CD4-positive, alpha-beta T cell treated with Interleukin-6 at 100 ng/mL for 8 hours (primary cell): Measurements from ENCODE around the gene C11orf16.
"Not testable (repeated sequence)": the region's sequence is repeated elsewhere in the genome, so short reads cannot be mapped to it uniquely, and the experiment has no call there.

ENCODE experiments used
- DNase-seq: peaks from one replicate; pipeline ENCODE4 v3.0.0-alpha.2; 2020; ENCODE audit warnings: mixed read lengths, low spot score

Gene C11orf16, protein sequence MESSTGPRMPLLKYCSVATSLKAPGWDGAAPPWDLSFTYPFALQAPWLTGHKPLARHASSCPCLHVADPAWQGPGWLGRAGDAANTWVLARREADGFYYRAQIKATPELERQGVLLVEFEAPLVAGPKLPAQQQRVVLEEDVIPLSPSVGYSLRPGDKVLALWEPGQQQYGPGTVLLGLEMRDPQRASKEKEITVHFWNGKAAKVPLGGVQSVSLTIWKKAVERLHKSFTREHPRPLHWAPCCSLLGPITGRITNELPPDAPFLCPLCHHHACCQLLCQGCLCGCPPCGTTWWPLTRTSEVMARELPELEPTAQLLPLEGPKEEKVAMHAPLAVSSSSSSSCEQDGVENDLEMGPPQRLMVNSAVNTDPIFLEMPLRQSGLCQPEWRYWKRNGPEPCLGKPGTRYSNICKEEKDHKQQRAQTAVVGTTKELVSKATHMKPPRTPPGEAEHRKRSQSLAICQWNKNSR

DNA sequence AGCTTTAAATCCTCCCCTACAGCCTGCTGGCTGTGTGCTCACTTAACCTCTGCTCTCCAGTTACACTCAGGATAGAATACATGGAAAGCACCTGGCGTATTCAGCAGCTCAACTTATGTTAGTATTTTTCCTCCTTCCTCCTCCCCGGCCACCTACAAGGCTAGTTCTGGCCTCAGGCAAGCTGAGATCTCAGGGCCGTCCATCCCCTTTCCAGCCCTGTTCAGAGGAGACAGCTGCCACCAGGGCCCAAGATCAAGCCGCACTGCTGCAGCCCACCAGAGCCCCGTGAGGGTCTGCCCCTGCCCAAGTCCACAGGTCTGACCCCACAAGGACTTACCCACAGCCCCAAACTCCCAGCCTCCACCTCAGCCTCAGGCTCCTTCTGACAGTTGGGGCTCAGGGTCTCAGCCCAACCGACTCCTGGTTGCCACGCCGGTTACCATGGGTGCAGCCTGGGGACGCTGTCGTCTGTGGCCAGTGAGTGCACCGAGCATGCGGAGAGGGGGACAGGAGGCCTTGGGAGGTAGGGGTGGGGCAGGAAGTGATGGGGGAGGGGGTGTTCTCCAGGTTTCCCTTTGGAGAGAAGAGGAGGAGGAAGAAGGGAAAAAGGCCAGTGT lies at the start of gene C11orf16:
Gene C11orf16, minus strand, starts transcription at position 384 of the 617 bp plus-strand sequence. CDS start 639 bp downstream, outside the sequence.
- DNase-seq: no peak

DNA sequence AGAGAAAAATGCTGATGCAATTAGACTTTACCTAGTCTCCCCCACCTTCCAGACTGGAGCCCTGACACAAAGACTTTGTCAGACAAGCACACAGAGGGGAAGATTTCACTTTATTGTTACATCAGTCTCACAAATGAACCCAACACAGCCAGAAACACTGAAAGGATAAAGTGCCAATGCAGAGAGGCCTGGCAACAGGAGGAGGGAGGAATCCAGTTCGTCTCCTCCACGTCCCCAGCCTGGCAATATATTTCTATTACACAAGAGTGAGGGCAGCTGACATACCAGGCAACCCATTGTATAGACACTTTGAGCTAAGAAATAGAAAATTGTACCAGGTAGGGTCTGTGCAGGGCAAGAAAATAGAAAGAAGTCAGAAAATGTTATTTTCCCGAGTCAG lies 47.7 kb upstream of the C11orf16 start:
- no peak for DNase-seq

DNA sequence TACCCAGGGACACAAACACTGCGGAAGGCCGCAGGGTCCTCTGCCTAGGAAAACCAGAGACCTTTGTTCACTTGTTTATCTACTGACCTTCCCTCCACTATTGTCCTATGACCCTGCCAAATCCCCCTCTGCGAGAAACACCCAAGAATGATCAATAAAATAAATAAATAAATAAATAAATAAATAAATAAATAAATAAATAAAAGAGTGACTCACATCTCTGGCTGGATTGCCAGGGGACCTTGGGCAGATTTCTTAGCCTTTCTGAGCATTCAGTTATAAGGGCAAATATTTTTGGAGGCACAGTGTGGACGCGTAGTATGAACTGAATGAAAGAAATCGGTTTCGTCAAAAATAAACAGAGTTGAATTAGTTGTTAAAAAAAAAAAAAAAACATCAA lies 46.6 kb upstream of the C11orf16 start:
- not testable (repeated sequence) for DNase-seq

DNA sequence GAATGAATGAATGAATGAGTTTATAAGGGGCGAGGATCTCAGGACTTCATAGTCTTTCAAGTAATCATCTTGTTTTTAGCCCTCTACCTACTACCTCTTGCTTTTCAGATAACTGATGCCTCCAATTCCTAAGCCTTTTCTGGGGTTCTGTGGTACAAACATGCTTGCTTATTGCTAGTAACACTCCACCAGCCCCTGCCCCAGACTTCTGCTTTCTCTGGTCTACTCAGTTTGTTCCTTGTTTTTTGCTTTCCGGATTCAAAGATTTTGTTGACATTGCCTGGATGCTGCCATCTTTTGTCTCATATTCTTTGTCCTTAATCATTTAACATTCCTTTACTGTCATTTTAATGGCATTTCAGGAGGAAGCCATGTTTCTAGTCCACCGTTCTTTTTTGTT lies 40.4 kb upstream of the C11orf16 start:
- DNase-seq: no peak

DNA sequence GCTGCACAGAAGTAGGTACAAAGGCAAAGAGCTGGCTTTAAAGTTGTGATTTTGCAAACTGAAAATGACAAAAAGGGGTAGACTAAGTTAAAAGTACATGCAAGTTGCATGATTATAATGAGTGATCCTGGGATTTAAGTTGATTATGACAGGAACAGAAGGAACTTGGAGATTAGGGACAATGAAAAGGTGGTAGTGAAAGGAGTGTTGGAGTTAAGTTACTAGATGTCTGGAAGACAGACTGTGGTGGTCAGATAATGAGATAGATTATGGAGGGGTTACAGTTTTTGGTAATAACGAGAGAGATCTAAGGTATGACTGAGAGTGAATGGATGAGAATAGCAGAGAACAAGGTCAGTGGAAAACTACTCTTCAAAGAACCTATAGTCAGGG lies 39.2 kb upstream of the C11orf16 start:
- no peak for DNase-seq

DNA sequence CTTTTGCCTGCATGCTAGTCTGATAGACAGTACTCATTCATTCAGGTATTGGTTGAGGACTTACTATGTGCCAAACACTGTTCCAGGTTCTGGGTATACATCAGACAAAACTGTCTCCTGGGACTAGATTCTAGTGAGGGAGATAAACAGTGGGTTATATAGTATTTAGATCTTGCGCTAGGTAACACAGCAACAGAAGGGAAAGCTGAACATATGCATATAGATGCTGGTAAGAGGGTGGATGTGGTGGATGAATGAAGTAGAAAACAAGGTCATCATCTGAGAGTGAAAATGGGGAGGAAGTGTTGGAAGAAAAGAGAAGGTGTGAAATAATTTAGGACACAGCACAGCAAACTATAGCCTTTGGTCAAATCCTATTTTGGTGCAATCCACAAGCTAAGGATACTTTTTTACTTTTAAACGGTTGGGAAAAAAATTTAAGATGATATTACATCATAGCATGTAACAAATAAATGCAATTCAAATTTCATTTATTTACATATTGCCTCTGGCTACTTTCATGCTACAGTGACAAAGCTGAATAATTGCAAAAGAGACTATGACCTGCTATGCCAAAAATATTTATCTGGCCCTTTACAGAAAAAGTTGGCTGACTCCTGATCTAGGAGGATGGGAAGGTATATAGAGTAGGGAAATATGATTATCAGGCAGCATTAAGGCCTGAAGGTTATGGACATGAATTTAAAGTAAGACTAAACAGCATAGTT lies 38.6 kb upstream of the C11orf16 start:
- DNase-seq: no peak

DNA sequence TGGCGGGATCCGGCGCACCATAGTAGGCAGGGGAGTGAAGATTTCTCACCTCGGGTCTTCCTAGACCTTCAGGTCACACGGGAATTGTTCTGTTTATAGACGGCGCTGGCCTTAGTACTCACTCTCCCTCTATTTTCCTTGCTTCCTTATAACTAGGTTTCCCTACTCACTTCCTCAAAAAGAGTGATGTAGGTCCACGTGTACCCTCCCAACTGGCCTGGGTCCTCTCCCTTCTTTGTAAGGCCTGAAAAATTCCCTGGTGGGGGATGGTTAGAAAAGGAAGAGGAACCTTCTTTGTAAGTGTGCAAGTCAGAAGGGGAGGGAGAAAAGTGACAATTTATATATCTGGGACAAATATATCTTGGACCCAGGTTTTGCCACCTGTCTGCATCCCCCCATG lies 34.4 kb upstream of the C11orf16 start:
- no peak for DNase-seq

DNA sequence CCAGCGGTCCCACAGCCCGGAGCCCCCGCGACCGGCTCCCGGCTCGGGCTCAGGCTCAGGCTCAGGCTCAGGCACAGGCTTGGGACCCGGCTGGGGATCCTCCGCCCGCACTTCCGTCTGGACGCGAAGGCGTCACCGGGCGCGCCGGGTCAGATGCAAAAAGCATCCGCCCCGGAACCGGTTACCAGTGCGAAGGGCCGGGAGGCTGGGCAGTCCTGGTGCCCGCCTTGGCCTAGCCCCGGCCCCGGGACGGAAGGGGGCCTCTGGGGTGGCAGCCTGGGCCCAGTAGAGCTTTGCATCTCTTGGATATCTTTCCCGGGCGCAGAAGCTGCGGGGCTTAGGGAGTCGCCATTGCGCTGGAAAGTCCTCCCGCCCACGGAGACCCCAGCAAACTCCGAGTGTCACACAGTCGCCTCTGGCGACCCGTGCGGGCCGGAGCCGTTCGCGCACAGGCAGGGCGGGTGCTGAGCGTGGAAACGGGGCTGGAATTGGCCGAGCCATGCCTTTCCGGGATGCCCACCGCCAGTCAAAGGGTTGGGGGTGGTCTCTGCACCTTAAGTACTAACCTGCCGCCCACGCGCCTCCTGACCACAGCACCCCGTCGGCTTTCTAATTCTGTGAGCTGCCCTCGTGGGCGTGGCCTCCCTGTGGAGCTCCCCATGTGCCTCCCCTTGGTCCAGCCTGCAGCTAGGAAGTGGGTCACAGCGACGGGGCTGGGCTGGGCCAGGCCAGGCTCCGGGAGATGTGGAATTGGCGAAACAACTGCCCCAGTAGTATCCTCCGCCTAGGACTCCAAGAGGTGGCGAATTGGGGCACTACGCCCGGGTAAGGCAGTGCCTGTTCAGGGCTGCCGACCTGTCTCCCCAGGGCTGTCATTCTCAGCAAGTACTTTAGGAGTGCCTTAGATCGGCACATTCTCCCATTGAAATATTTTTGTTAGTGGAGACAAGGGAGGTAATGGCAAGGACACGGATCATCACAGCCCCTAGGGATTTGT lies 31.9 kb upstream of the C11orf16 start, which contains the start of gene TMEM9B:
Gene TMEM9B, minus strand, starts transcription at position 119 of the 997 bp plus-strand sequence. CDS start 129 bp downstream, outside the sequence.
- peak; percentile 74 for DNase-seq

DNA sequence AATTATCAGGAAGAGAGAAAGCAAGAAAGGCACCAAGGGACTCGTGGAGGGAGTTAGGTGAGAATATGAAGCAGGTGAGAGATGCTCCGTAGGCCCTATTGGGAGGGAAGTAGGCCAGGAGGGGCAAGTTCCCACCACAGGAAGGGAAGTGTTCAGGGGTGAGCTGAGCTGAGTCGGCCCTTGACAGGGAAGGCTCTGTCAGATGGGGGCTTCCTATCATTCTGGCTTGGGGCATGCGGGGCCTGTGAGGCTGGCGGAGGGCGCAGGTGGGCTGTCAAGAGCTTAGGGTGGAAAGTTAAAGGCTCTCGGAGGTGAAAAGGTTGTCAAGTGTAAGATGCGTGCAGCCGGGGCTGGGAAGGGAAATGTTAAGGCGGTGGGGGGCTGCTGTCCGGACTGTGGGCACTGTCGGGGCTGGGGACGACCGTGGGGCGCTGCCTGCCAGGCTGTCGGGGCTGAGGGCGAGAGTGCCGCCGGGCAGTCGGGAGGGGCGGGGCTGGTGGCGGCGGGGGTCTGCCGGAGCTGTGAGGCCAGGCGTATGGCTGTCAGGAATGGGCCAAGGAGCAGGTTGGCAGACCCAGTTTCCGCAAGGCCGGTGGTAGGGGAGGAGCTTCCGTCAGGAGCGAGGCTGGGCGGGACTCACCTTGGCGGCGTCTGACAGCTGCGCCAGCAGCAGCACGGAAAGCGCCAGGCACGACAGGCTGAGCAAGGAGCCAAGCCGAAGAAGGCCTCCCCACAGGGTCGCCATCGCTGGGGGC lies 31.0 kb upstream of the C11orf16 start:
- peak; percentile 71 for DNase-seq

DNA sequence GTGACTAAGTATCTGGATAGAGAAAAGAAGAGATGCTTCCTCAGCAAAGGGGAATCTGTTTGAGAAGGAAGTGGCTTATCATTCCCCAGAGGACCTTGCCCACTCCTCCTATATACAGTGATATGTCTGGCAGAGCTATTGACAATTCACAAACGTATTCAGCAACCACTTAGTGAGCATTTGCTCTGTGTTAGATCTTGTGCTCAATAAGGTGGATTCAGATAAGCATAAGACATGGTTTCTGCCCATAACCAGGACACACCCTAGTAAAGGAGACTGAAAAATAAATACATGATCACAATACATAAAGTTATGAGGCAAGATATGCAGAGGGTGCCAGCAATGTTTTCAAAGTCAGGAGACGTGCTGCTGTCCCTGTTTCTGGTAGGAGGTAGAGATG lies 30.1 kb upstream of the C11orf16 start:
- DNase-seq: no peak

DNA sequence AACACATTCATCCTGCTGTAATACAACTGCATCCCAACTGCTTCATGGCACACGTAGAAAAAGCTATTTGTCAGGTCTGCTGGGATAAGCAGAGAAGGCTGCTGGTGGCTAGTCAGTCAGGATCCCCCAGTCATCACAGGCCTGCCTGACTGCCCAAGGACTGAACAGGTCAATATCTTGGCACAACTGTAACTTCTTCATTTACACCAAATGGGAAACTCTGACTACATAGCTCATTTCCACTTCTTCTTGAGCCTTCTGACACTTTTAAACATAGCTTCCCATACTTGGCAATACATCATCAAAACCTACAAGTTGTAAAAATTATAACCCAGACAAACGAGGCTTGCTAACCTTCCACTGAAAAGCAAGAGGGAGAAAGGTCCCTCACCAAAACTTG lies 28.7 kb upstream of the C11orf16 start:
- no peak for DNase-seq

DNA sequence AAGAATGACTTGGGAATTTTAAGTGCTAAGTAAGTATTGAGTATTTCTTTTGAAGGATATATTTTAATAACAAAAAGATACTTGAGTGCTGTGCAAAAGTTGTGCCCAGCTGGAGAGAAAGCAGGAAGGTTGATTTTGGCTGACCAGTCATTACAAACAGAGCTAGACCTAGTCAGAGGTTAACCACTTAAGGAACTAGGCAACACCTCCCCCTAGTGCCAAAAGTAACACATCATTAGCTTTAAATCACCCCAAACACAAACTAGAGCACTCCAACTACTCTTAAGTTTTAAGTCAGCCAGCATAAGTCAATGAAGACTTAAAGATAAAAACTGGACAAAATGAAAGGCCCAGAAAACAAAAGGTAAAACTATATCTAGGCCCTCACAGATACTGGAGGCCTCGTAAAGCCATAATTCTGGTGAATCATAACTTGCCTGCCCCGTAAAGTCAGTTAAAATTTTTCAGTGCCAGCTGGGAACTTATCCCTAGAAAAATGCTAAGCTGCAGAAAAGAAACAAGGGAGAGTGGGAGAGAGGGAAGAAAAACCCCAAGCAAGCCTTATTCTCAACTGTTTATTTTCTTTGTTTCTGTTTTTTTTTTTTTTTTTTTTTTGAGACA lies 26.9 kb upstream of the C11orf16 start:
- peak; percentile 28 for DNase-seq

DNA sequence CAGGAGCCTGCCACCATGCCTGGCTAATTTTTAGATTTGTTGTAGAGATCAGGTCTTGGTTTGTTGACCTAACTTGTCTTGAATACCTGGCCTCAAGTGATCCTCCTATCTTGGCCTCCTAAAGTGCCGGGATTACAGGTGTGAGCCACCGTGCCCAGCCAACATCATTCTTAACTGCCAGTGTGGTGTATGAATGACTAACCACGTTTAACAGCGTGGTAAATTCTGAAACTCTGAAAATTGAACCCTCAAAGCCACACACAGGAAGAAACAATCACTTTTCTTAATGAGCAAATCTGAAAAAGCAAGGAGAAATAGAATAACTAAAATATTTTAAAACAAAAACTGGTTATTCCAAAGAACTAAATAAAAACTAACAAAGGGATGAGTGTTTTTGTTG lies 24.1 kb upstream of the C11orf16 start:
- DNase-seq: no peak

DNA sequence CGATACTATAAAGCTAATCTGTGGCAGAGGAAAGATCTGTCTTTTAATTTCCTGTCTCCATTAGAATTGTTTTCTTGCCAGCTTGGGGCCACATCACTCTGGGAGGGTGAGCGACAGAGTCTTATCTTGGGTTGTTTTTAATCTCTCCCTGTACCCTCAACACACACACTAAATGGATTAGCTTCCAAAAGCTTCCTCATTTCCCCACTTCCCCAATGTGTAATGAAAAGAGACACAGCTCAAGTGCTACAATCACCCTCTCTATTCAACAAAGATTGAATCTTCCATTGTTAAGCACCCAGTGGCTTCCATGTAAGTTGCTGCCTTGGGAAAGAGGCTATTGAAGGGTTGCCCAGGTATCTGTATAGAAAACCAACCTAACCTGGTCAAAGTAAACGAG lies 16.1 kb upstream of the C11orf16 start:
- DNase-seq: no peak

DNA sequence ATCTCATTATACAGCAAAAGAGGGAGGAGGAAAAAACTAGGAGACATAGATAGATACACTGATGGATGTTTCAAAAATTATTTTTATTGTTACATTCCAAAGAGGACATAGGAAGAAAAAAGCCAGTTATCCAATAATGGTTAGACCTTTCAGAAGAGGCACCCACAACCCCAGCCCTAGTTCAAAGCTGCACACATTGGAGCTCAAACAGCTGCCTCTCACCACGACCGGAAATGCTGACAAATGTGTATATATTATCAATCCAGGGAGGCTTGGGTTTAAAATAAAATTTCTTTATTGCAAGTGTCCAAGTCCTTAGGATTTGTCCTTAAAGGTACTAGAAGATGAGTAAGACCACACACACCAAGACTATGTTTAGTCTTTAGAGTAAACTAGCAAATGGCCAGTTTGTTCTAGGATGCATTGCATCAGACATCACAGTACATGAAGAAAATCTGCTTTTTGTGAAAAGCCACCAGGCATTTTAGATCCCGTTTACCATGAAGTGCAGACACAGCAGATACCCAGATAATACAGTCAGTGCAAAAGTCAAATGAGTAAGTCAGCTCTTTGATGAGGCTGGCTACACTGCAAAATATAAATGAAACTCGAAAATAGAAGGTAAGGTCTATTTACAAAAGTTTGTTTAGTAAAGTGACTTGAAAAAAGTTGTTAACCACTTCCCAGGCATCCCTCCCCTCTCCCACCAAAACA lies 14.6 kb upstream of the C11orf16 start:
- no peak for DNase-seq

DNA sequence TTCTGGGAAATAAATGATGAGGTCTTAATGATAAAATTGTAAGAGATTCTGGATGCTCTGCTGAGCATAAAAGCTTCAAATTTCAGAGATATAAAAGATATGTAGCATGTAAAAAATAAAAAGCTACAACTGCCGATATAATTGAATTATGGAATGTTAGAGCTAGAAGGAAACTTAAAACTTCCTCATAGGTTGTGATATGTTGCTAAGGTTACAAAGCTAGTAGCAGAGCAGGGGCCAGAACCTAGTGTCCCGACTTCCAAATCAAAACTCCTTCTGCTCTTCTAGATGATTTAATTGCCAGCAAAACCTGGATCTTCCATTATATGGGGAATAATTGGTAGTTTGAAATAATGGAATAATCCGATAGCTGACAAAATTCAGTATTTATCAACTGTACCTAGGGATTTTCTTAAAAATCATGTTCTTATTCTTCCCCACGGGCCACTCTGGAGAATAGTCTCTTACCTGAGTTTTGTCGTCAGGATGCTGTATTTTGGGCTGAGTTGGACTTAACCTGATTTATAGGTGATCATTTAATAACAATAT lies 9.8 kb upstream of the C11orf16 start, which contains the start of gene ASCL3:
Gene ASCL3, minus strand, starts transcription at position 499 of the 549 bp plus-strand sequence. CDS start 4,855 bp downstream, outside the sequence.
- DNase-seq: no peak

DNA sequence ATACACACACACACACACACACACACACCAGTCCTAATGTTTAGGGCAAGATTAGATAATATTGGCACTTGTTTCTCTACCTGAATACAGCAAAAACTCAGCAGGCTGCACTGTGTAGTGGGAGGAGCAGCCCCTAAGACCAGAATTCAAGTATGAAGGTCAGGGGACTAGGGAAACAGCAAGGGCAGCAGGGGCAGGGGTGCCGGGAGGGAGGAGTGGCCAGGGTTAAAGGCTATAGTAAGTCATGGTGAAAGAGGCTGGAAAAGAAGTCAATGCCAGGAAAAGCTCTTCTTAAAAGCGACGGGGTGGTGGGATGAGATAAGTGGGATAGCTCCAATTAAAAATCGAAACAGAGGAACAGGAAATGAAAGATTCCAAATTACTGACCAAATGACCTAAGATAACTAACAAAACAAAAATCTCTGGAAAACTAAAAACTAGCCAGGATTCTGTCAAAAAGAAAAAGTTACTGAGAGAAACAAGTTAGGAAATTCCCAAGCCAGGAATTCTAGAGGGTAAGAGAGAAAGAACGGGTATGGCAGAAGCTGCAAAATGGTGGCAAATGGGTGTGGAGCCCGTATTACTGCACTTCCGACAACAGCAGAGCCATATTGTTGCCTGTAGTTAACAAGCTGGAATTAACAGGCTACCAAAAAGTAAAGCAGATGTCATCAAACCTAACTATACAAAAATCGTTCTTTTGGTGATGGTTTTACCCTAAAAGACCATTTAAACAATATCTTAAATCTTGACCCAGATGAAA lies 8.8 kb upstream of the C11orf16 start:
- DNase-seq: no peak

DNA sequence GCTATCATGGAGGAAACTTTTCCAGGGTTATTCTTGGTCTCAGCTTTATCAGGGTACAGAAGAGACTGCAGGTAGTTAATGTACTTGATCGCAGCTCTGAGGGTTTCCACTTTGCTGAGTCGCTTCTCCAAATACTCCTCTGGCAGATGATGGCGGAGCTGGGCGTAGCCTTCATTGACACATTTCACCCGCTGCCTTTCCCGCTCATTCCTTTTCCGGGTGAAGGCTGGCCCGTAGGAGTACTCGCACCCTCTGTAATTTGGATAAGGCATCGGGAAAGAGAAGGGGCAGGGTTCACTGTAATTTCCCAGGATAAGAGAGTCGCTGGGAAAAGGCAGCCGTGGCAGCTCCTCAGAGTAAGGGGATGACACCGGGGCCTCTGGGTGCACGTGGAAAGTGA lies 4.9 kb upstream of the C11orf16 start:
- DNase-seq: no peak
